SU-DHL-6 (cell line): ENCODE measurements around the gene DNAJC9.

Source experiments
- CTCF ChIP-seq: fragments of 200-600 bp; sonication (generic); IDR thresholded peaks from one replicate; pipeline ENCODE4 v1.5.1; 2017; ENCODE audit warnings: antibody characterized with exemption, mild to moderate bottlenecking, low read length, moderate library complexity; ENCODE audit not compliant: insufficient read depth, poor library complexity, severe bottlenecking
- EZH2phosphoT487 ChIP-seq: fragments of 200-600 bp; sonication (generic), shearing (Covaris generic); conservative IDR thresholded peaks from 2 replicates; pipeline ENCODE4 v1.6.1; 2018; ENCODE audit warnings: mild to moderate bottlenecking, antibody characterized with exemption, low read length, moderate library complexity, mixed read lengths

GRCh38 chr10:73232887-73233286 is 14.2 kb downstream of the DNAJC9 start:
- TF ChIP-seq EZH2phosphoT487 (no peak), CTCF (no peak)
